EL (cell line): Measurements from ENCODE around the gene FBXW8.
A peak's percentile ranks its signal among the peaks of the same experiment; 100 is the strongest.

Experiments used
- DNase-seq: peaks from one replicate; pipeline ENCODE4 v3.0.0-alpha.2; 2016

The FBXW8 gene

DNA sequence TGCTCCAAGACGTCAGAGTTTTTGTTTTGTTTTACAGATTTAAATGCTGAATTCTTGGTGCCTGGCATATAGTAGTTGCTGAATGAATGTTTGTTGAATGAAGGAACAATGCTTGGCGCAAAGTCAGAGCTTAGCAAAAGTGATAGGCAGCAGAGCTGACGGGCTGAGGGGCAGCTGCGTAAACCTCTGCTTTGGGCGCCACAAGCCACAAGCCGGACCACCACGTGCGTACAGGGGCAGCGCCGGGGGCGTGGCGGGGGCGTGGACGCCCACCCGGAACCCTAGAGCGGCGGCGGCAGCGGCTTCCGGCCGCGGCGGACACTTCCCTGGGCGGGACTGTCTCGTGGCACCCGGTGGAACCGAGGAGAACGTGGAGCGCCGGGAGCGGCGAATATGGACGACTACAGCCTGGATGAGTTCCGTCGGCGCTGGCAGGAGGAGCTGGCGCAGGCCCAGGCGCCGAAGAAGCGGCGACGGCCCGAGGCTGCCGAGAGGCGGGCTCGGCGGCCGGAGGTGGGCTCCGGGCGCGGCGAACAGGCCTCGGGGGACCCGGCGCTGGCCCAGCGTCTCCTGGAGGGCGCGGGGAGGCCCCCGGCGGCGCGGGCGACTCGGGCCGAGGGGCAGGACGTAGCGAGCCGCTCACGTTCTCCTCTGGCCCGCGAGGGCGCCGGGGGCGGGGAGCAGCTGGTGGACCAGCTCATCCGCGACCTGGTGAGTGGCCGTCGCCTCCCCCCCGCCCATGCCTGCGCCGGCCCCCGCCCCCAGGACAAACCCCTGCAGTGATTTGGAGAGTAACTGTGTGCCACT, at the start of gene FBXW8:
FBXW8 (plus strand) TSS at position 306 of the 807 bp plus-strand sequence; CDS start at position 394, 88 bp downstream.
- DNase-seq = peak; percentile 80

DNA sequence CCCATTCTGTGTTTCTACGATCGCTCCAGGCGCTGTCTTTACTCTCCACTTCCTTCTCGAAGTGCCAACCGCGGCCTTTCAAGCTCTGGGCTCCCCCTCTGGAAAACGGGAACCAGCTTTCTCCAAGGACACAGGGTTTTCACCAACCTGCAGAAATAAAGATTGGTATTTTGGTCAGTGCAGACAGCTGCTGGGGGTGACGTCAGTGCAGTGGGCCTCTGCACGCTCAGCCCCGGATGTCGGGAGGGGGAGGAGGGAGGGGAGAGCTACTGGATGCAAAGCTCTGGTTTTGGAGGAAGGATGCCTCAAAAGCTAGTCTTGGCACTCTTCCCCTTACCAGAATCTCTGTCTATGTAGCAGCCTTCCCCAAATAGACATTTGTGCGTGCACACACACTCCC, 49.4 kb upstream of the FBXW8 start:
- peak; percentile 85 for DNase-seq

DNA sequence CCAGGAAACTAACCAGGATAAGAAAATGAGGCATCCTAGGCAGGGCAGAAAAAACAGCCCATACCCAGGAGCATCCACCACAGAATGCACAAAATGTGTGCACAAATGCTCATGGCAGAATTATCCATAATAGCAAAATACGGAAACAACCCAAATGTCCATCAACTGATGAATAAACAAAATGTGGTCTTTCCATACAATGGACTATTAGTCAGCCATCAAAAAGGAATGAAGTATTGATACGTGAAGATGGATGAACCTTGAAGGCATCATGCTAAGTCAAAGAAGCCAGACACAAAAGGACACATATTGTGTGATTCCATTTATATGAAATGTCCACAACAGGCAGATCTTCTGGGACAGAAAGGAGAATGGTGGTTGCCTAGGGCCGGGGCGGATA, 48.6 kb upstream of the FBXW8 start:
- DNase-seq = no peak

GRCh38 chr12:116863275-116863767, 47.4 kb upstream of the FBXW8 start:
- peak; percentile 66 for DNase-seq

DNA sequence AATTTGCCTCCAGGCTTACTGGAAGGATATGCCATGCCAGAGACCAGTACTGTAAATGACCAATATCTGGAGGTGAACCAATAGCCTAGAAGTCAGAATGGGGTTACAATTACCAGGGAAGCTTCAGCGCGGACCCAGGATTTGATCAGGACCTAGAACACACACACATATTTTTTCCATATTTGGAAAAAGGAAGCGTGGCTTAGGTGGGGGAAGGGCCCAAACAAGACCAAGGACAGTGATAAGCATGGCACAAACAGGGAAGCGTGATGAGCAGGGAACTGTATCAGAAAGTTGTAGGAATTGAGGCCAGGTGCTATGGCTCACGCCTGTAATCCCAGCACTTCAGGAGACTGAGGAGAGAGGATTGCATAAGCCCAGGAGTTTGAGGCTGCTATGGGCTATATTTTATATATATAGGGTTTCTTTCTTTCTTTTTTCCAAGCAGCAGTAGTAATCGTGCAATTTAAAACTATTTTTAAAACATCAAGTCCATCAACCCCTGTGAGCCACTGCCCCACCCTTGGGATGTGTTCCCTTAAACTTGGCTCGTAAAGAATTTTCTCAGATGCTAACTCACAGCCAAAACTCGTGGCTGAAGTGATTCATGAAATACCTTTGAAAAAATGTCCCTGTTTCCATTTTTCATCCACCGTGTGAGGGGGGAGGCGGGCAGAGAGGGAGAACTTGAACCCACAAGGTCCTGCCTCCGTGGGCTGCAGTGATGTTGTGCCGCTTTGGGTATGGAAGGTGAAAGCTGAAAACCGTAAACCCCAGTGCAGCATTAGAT, 46.2 kb upstream of the FBXW8 start:
- peak; percentile 88 for DNase-seq

DNA sequence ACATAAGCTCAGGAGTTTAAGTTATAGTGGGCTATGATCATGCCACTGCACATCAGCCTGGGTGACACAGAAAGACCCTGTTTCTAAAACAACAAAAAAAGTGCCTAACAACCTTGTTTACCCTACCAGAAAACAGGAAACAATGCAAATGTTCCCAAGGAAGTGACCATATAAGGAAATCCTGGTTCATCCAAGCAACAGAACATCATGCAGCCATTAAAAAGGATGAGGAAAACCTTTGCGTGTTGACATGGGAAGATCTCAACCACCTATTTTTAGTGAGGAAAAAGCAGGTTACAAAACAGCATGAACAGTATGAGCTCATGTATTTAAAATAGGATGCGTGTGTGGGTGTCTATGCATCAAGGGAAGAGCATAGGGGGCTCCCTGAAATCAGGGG, 43.2 kb upstream of the FBXW8 start:
- DNase-seq = no peak

GRCh38 chr12:116870306-116870705, 40.4 kb upstream of the FBXW8 start:
- no peak for DNase-seq

DNA sequence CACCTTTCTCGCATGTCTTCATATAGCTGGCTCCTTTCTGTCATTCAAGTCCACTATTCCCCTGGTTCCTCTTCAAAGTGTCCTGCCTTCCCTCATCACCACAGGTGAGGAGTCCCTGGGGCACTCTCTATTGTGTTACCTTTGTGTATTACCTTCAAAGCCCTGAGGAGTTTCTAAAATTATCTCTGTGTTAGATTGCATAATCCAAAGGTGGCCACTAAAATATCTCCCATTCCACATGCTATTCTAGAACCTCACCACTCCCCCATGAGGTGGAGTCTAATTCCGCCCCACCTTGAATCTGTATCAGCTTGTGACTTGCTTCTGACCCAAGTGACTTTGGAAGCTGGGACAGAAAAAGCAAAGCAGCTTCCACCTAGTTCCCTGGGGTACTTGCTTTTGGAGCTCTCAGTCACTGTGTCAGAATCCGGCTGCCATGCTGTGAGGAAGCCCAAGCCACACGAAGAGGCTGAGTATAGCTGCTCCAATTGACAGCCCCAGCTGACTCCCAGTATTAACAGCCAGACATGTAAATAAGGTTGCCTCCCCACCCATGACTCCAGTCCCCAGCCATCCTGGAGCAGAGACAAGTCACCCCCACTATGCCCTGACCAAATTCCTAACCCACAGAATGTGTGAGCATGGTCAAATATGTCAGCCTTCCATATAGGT, 36.3 kb upstream of the FBXW8 start:
- no peak for DNase-seq

- no peak for DNase-seq
These were observed 34.4 kb upstream of the FBXW8 start for GRCh38 chr12:116876151-116876869.

DNA sequence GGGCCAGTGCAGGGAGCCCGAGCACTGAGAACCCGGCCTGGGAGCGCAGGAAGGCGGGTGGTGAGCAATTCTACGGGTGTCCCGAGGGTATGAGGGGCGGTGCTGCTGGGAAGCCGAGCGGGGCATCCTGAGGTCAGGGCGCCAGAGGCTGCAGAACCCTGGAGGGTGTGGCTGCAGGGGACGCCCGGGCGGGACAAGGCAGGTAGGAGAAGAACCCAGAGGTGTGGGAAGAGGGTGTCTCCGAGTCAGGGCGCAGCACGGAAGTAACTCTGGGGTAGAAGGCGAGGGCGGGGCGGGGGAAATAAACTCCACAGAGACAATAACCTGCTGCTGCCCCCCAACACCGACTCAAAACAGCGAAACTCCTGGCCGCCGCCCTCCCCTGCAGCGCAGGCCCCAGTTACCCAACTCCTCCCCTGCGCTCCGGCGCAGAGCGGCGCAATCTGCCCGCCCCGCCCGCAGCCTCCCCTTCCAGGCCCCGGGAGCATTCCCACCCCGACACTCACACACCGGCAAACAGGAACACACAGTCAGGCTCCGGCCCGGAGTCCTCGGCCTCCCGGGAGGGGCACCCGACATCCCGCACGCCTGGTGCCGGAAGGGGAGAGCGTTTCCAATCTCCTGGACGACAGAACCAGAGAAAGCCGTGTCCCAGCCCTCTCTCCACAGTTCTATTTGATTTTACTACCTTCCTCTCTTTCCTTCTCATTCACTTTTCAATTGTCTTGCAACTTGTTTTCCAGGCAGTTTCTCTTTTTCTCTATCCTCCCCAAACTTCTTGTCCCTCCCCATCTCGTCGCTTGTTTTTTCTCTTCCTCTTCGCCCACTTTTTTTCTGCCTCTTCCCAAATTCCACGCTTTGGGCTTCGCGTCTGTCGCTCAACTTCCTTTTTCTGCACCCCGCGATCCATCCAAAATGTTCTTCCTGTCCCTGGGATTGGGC, 31.9 kb upstream of the FBXW8 start:
- peak; percentile 38 for DNase-seq

DNA sequence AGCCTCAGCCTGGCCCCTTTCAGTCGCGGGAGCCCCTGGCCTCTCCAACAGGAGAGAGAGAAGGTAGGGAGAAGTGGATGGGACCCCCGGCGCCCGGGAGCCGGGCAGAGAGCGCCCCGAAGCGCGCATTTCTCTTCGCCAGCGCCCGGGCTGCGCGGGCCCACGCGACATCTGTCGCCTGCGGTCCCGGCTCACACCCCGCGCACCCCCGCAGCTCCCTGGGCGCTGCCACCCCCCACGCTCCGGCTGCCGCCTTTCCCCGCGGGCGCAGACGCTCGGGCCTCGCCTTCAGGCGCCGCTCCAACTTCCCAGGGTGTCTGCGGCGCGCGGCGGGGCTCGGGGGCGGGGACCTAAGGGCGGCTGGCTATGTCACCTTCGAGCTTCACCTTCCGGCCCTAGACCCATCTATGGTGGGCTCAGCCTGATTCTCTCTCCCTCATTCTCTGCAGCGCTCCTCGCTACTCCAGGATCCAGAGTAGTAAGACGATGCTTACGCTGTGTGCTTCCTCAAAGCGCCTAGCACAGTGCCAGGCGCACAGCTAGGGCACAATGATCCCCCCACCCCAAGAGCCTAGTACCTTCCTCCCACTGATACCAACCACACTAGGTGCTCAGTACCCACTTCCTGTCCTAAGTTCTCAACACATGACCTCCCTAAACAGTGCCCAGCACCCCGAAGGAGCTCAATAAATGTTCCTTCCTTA, 31.1 kb upstream of the FBXW8 start:
- DNase-seq = no peak

GRCh38 chr12:116880213-116880816, 30.4 kb upstream of the FBXW8 start:
- no peak for DNase-seq

DNA sequence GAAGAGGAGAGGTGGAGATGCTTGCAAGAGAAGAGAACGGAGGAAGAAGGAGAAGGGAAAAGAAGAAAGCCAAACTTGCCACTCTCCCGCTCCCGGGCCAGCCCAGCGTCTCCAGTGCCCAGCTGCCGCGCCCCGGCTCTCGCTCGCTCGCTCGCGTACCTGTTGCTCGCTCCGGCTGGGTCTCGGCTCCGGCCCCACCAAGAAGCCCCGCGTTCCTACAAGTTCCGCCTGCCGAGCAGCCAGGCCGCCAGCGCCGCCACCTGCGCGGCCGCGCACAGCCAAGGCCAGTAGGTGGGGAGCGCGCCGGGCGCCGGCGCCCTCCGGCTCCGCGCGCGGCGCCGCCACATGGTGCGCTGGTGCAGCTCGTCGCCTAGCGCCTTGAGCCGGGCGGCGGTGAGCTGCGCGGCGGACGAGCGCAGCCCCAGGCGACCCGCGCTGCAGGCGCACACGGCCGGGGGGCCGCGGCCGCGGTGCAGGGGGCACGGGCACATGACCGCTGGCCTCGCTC, 29.9 kb upstream of the FBXW8 start:
- peak; percentile 56 for DNase-seq

- DNase-seq = no peak
These were observed 29.3 kb upstream of the FBXW8 start, which contains the start of gene HRK for GRCh38 chr12:116881325-116881876. TSS of gene HRK (minus strand) at chr12:116881441. CDS start at chr12:116881307, 134 bp downstream.

DNA sequence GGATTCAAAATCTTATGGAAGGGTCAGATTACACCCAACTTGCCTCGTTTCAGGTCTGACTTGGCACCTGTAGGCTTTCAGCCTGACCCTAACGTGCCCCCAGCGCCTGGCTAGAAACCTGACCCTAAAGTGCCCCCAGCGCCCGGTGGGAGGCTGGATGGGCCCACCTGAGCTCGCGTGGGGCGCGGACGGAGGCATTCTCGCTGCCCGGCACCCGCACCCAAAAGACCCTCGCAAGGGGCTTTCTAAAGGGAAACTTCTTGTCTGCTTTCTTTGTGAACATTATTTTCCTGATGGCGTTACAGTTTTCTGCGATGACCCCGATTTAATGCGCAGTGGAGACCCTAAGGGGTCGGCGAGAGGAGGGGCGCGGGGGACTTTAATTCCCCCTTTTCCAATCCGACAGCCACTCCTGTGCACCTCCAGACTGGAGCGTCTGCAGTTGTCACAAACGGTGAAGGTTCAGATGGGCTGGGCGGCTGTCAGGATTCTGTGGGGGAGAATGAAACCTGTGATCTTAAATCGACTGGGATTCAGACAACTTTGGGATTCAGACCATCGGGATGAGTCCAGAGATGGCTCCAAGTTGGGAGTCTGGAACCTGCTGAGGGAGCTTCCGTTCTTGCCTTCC, 28.8 kb upstream of the FBXW8 start:
- peak; percentile 8 for DNase-seq

DNA sequence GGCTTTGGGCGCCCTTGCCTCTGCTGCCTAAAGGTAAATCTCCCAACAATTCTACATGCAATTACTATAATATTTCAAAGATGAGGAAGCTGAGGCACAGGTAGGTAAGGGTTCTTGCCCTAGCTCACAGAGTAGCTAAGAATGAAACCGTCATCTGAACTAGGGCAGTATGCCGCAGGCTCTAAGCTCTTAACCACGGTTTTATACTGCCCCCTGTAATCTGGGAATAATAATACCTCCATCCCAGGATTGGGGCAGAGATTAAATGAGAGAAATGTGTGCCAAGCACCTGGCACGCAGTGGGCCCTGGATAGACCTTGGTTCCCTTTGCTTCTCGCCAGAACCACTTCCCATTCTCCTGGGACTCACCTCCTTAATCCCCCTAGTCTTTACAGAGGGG, 28.0 kb upstream of the FBXW8 start:
- peak; percentile 59 for DNase-seq

- no peak for DNase-seq
These were observed 25.9 kb upstream of the FBXW8 start for GRCh38 chr12:116884871-116885270.

DNA sequence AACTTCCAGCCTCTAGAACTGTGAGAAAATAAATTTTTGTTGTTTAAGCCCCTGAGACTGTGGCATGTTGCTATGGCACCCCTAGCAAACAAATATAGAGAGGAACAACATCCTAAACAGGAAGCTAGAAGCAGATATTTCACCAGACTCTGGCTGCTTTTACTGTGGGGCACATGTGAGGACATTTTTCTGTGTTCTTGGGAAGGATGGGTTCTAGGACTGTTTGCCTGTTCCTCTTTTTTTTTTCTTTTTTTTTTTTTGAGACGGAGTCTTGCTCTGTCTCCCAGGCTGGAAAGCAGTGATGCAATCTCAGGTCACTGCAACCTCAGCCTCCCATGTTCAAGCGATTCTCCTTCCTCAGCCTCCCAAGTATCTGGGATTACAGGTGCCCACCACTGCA, 25.3 kb upstream of the FBXW8 start:
- no peak for DNase-seq

- no peak for DNase-seq
These were observed 23.5 kb upstream of the FBXW8 start for GRCh38 chr12:116887244-116887643.
